Caco-2 (cell line): ENCODE measurements around the gene TRIO. TPM values are rescaled to one million over a fixed set of nuclear protein-coding genes. Genes with fewer than 3 reads are reported as not detected.

ENCODE experiments used
- BruUV-seq: library from RNA; stranded (reverse); fragments of 400-500 nt; replicated peaks from 2 replicates; lab custom pipeline; 2021; lab: Mats Ljungman, UMichigan
- CTCF ChIA-PET: fragments of 300-600 bp; sonication (Branson Sonifier 250); formaldehyde crosslinking; loops from one replicate; lab custom pipeline; 2022; ENCODE audit warnings: antibody characterized with exemption; lab: Charles Lee
- POLR2A ChIA-PET: fragments of 300-600 bp; sonication (Branson Sonifier 250); formaldehyde crosslinking; loops from one replicate; lab custom pipeline; 2022; ENCODE audit warnings: antibody characterized with exemption; lab: Charles Lee
- DNase-seq, 2 experiments: peaks; one replicate each; pipeline versions ENCODE4 v3.0.0 to v3.0.0-alpha.2; 2020 to 2022
- H3K27me3 ChIP-seq: replicated peaks from 2 replicates; pipeline ENCODE4 v1.6.0; 2011; ENCODE audit warnings: low read length; ENCODE audit not compliant: control insufficient read depth, insufficient read depth
- H3K36me3 ChIP-seq: 2 replicates; pipeline ENCODE4 v1.5.1; 2011; ENCODE audit warnings: low read length; ENCODE audit not compliant: control insufficient read depth, insufficient read depth
- H3K4me1 ChIP-seq: fragments of 250-450 bp; sonication (Bioruptor Pico); 2 replicates; pipeline ENCODE4 v1.5.1; 2020; ENCODE audit warnings: mild to moderate bottlenecking
- H3K4me3 ChIP-seq: 2 replicates; pipeline ENCODE4 v1.5.1; 2011; ENCODE audit warnings: low read depth, mild to moderate bottlenecking, control low read depth, low read length
- H3K9me3 ChIP-seq: fragments of 250-450 bp; sonication (Bioruptor Pico); 2 replicates; pipeline ENCODE4 v1.5.1; 2020; ENCODE audit warnings: mild to moderate bottlenecking, moderate library complexity
- H3K27ac Mint-ChIP-seq: one replicate; pipeline ENCODE4 v1.8.0; 2022; ENCODE audit warnings: mixed read lengths; ENCODE audit not compliant: unreplicated experiment
- H3K27me3 Mint-ChIP-seq: one replicate; pipeline ENCODE4 v1.8.0; 2022; ENCODE audit warnings: mixed read lengths; ENCODE audit not compliant: insufficient read depth, unreplicated experiment
- H3K36me3 Mint-ChIP-seq: one replicate; pipeline ENCODE4 v1.8.0; 2022; ENCODE audit warnings: mild to moderate bottlenecking, mixed read lengths; ENCODE audit not compliant: insufficient read depth, unreplicated experiment
- H3K4me1 Mint-ChIP-seq: one replicate; pipeline ENCODE4 v1.8.0; 2022; ENCODE audit warnings: low read depth, mixed read lengths; ENCODE audit not compliant: unreplicated experiment
- H3K4me3 Mint-ChIP-seq: one replicate; pipeline ENCODE4 v1.8.0; 2022; ENCODE audit warnings: mild to moderate bottlenecking, moderate library complexity, mixed read lengths; ENCODE audit not compliant: unreplicated experiment
- H3K9me3 Mint-ChIP-seq: one replicate; pipeline ENCODE4 v1.8.0; 2022; ENCODE audit warnings: mixed read lengths; ENCODE audit not compliant: unreplicated experiment
- CTCF ChIP-seq, 2 experiments: fragments of 200-600 bp in 1 of 2; IDR thresholded peaks; 1 replicate in 1 of 2; 2 replicates in 1 of 2; pipeline versions ENCODE4 v1.5.1 to v1.8.0; 2011 to 2022; ENCODE audit warnings: antibody characterized with exemption in 1 of 2, control low read depth in 1 of 2, inconsistent platforms in 1 of 2, low read depth in 1 of 2, low read length in 1 of 2, mild to moderate bottlenecking in 1 of 2, moderate library complexity in 1 of 2; ENCODE audit not compliant: insufficient read depth in 1 of 2, severe bottlenecking in 1 of 2, unreplicated experiment in 1 of 2
- intact Hi-C: fragments of 100-400 bp; cut with micrococcal nuclease; formaldehyde crosslinking; loops from one replicate; pipeline ENCODE4 v1.10.0; 2022; ENCODE audit not compliant: unreplicated experiment
- total RNA-seq: library from RNA; stranded (reverse); gene quantifications from 2 replicates; pipeline ENCODE4 v1.2.3, GENCODE V29; 2022

The TRIO gene
- total RNA-seq, 1 experiment from 2014 or later = 92.0 TPM

- H3K4me1 Mint-ChIP-seq = no peaks in the 10 kb centered on the region
- Histone ChIP-seq H3K4me3 (no peak overlapping the region), H3K27me3 (no peaks in the 10 kb centered on the region), H3K36me3 (peaks cover 3% of the 10 kb centered on the region), H3K4me1 (no peaks in the 10 kb centered on the region), H3K9me3 (no peaks in the 10 kb centered on the region)
- no peaks in the 10 kb centered on the region for H3K27me3 Mint-ChIP-seq
- H3K27ac Mint-ChIP-seq = no peak overlapping the region
- no peak overlapping the region for H3K4me3 Mint-ChIP-seq
- CTCF ChIA-PET = no interaction called here
- POLR2A ChIA-PET = no interaction called here
- H3K9me3 Mint-ChIP-seq = no peaks in the 10 kb centered on the region
- intact Hi-C loops = no loop called here
- peaks cover 57% of the 10 kb centered on the region for H3K36me3 Mint-ChIP-seq
- no TSS peak for BruUV-seq
- no peak for DNase-seq
- TF ChIP-seq CTCF (IDR thresholded peaks at IDR 0.05; ENCODE audit: insufficient read depth in 1 of 2, low read depth in 1 of 2, low read length in 1 of 2, severe bottlenecking in 1 of 2, unreplicated experiment in 1 of 2) = no peak
Observed at GRCh38 chr5:14492331-14492964, 349.3 kb downstream of the TRIO start.

- peaks cover 66% of the 10 kb centered on the region for H3K36me3 Mint-ChIP-seq
Observed at GRCh38 chr5:14495301-14495700, 352.2 kb downstream of the TRIO start.

GRCh38 chr5:14497311-14497710 is 354.2 kb downstream of the TRIO start:
- H3K4me1 Mint-ChIP-seq = no peaks in the 10 kb centered on the region
- intact Hi-C loops = loop anchor here (5.0 kb wide), 1 partner anchor 150 kb away; no protein-coding TSS in a partner anchor
- no peak overlapping the region for H3K27ac Mint-ChIP-seq
- no peaks in the 10 kb centered on the region for H3K9me3 ChIP-seq
- H3K4me3 ChIP-seq = no peak overlapping the region
- peaks cover 3% of the 10 kb centered on the region for H3K36me3 ChIP-seq
- H3K4me3 Mint-ChIP-seq = no peak overlapping the region
- ChIA-PET POLR2A (no interaction called here), CTCF (no interaction called here)
- no peak for DNase-seq
- H3K27me3 Mint-ChIP-seq = no peaks in the 10 kb centered on the region
- TF ChIP-seq CTCF (IDR thresholded peaks at IDR 0.05; ENCODE audit: insufficient read depth in 1 of 2, low read depth in 1 of 2, low read length in 1 of 2, severe bottlenecking in 1 of 2, unreplicated experiment in 1 of 2) = no peak
- peaks cover 62% of the 10 kb centered on the region for H3K36me3 Mint-ChIP-seq
- H3K27me3 ChIP-seq = no peaks in the 10 kb centered on the region
- no peaks in the 10 kb centered on the region for H3K9me3 Mint-ChIP-seq
- no TSS peak for BruUV-seq
- H3K4me1 ChIP-seq = no peaks in the 10 kb centered on the region

More at GRCh38 chr5:14495301-14495700, 352.2 kb downstream of the TRIO start:
- Mint-ChIP-seq H3K4me1 (no peaks in the 10 kb centered on the region), H3K4me3 (no peak overlapping the region), H3K9me3 (no peaks in the 10 kb centered on the region), H3K27ac (no peak overlapping the region), H3K27me3 (no peaks in the 10 kb centered on the region)
- DNase-seq = no peak
- Histone ChIP-seq H3K4me3 (no peak overlapping the region), H3K36me3 (peaks cover 3% of the 10 kb centered on the region), H3K9me3 (no peaks in the 10 kb centered on the region), H3K27me3 (no peaks in the 10 kb centered on the region), H3K4me1 (no peaks in the 10 kb centered on the region)
- CTCF ChIA-PET = no interaction called here
- POLR2A ChIA-PET = no interaction called here
- no peak for TF ChIP-seq CTCF (IDR thresholded peaks at IDR 0.05; ENCODE audit: insufficient read depth in 1 of 2, low read depth in 1 of 2, low read length in 1 of 2, severe bottlenecking in 1 of 2, unreplicated experiment in 1 of 2)
- BruUV-seq = no TSS peak
- intact Hi-C loops = loop anchor here (5.0 kb wide), 1 partner anchor 152 kb away; no protein-coding TSS in a partner anchor
